Thyroid gland (tissue), 4 donors: ENCODE measurements around the gene OR6C70.

Experiments used
- CTCF ChIP-seq, 6 experiments: fragments of 200-600 bp in 3 of 6; fragments of 450-650 bp in 3 of 6; sonication (generic) in 3 of 6; IDR thresholded peaks; one replicate each; pipeline ENCODE4 v1.5.1; 2016 to 2019; ENCODE audit warnings: antibody characterized with exemption in 6 of 6, mild to moderate bottlenecking in 2 of 6, inconsistent platforms in 1 of 6, moderate library complexity in 1 of 6
- POLR2A ChIP-seq, 2 donors: fragments of 450-650 bp; IDR thresholded peaks; one replicate each; pipeline ENCODE4 v1.6.1; 2017; ENCODE audit warnings: antibody characterized with exemption in 2 of 2, mild to moderate bottlenecking in 2 of 2, moderate library complexity in 1 of 2

DNA sequence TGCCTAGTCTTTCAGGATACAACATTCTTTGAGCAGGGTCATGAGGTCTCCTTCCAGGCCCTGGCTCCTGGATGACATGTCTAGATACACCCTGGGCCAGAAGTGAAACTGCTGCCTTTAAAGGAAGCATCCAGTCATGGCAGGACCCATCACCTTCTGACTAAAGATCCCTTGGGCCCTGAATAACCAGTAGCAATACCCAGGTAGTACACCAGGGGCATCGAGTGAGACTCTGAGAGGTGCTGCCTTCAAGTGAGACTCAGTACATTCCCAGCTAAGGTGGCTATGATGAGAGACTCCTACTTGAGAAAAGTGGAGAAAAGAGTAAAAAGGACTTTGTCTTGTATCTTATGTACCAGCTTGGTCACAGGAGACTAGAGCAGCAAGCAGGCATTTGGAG is 45.8 kb upstream of the OR6C70 start:
- TF ChIP-seq CTCF (IDR thresholded peaks at IDR 0.05) (no peak), POLR2A (IDR thresholded peaks at IDR 0.05) (no peak)
